Measurements from ENCODE around the gene ATOSB.

- TF ChIP-seq CTCF (IDR thresholded peaks at IDR 0.05; ENCODE audit: low read length) (no peak), EZH2 (optimal IDR thresholded peaks at IDR 0.05; ENCODE audit: low read depth, low read length) (no peak)
Observed at GRCh38 chr9:35142037-35142436, 26.4 kb upstream of the ATOSB start.
